HepG2 (cell line): ENCODE data around the gene UBE2S. TPM values are rescaled to one million over a fixed set of nuclear protein-coding genes. Genes with fewer than 3 reads are reported as not detected.

ENCODE experiments used
- ATF7 ChIP-seq, 2 experiments: fragments of 450-650 bp in 1 of 2; sonication (generic) in 1 of 2; formaldehyde crosslinking in 1 of 2; IDR thresholded peaks; 2 replicates each; pipeline versions ENCODE4 v1.4.0 to v1.6.1; 2016 to 2020; ENCODE audit warnings: antibody characterized with exemption in 1 of 2, mild to moderate bottlenecking in 1 of 2, missing genetic modification reagents in 1 of 2
- FOSL1 ChIP-seq: sonication (generic); formaldehyde crosslinking; IDR thresholded peaks from 2 replicates; pipeline ENCODE4 v1.9.0; 2021; ENCODE audit warnings: missing genetic modification reagents, borderline replicate concordance
- HNRNPL ChIP-seq: fragments of 200-400 bp; formaldehyde crosslinking; IDR thresholded peaks from 2 replicates; pipeline ENCODE4 v1.6.1; 2017; ENCODE audit warnings: mild to moderate bottlenecking, low read depth, low read length
- MAFF ChIP-seq: IDR thresholded peaks from 2 replicates; pipeline ENCODE4 v1.6.1; 2011; ENCODE audit warnings: low read depth, low read length, improper control_type of control experiment
- MED13 ChIP-seq: sonication (generic); formaldehyde crosslinking; IDR thresholded peaks from 2 replicates; pipeline ENCODE4 v1.5.0; 2020; ENCODE audit warnings: missing genetic modification reagents
- PTBP1 ChIP-seq: fragments of 200-400 bp; formaldehyde crosslinking; IDR thresholded peaks from 2 replicates; pipeline ENCODE4 v1.6.1; 2018; ENCODE audit warnings: low read length, low read depth; ENCODE audit not compliant: poor library complexity, severe bottlenecking
- SIN3B ChIP-seq: fragments of 150-350 bp; IDR thresholded peaks from 2 replicates; pipeline ENCODE4 v1.6.1; 2014; ENCODE audit warnings: low read length
- ZBTB1 ChIP-seq: sonication (generic); formaldehyde crosslinking; IDR thresholded peaks from 2 replicates; pipeline ENCODE4 v1.4.0; 2020; ENCODE audit warnings: missing genetic modification reagents, borderline replicate concordance
- ZFAT ChIP-seq: sonication (generic); formaldehyde crosslinking; conservative IDR thresholded peaks from 2 replicates; pipeline ENCODE4 v1.8.1; 2023; ENCODE audit warnings: missing genetic modification reagents, inconsistent platforms
- ZFP90 ChIP-seq: sonication (generic); formaldehyde crosslinking; IDR thresholded peaks from 2 replicates; pipeline ENCODE4 v1.8.0; 2022; ENCODE audit warnings: missing genetic modification reagents, mild to moderate bottlenecking, inconsistent platforms, borderline replicate concordance
- ZNF329 ChIP-seq: sonication (generic); formaldehyde crosslinking; IDR thresholded peaks from 2 replicates; pipeline ENCODE4 v1.9.0; 2021; ENCODE audit warnings: low read depth, mild to moderate bottlenecking, missing genetic modification reagents
- ZNF788 ChIP-seq: sonication (generic); formaldehyde crosslinking; IDR thresholded peaks from 2 replicates; pipeline ENCODE4 v1.5.0; 2020; ENCODE audit warnings: mild to moderate bottlenecking, missing genetic modification reagents, borderline replicate concordance
- polyA plus RNA-seq, 8 experiments: library from polyadenylated mRNA; depleted of rRNA in 3 of 8; stranded (reverse) in 7 of 8; unstranded in 1 of 8; fragments of >200 nt; fragmentation: Illumina TruSeq in 4 of 8; extraction: Trizol in 4 of 8; gene quantifications; 2 replicates each; pipeline versions ENCODE4 v1.2.1 to v1.2.3, GENCODE V29; 2011 to 2016; ENCODE audit warnings: low read depth in 4 of 8, missing spikeins in 1 of 8, mixed read lengths in 1 of 8; ENCODE audit not compliant: insufficient read depth in 1 of 8
- total RNA-seq, 5 experiments: library from RNA; depleted of rRNA; stranded (reverse); fragments of >200 nt; fragmentation: Illumina TruSeq; extraction: Trizol; gene quantifications; 2 replicates each; pipeline ENCODE4 v1.2.3, GENCODE V29; 2016; ENCODE audit warnings: low read depth in 1 of 5
- TF ChIP-seq, protein P1 (sequence below): sonication (generic); formaldehyde crosslinking; conservative IDR thresholded peaks from 2 replicates; pipeline ENCODE4 v1.4.0; 2020; ENCODE audit warnings: missing genetic modification reagents
- TF ChIP-seq, protein P2 (sequence below): sonication (generic); formaldehyde crosslinking; IDR thresholded peaks from 2 replicates; pipeline ENCODE4 v1.9.0; 2021; ENCODE audit warnings: missing genetic modification reagents, borderline replicate concordance
- TF ChIP-seq, protein P3 (sequence below): sonication (generic); formaldehyde crosslinking; IDR thresholded peaks from 2 replicates; pipeline ENCODE4 v1.4.0; 2020; ENCODE audit warnings: missing genetic modification reagents
- TF ChIP-seq, protein P4 (sequence below): sonication (generic); formaldehyde crosslinking; IDR thresholded peaks from 2 replicates; pipeline ENCODE4 v1.9.0; 2021; ENCODE audit warnings: missing genetic modification reagents, borderline replicate concordance

Gene UBE2S
- total and polyA plus RNA-seq, 2 of the 13 experiments (the other 11 are each of a cell fraction or from before 2014, with no cell fraction given), result 32.2 to 39.3 TPM

DNA sequence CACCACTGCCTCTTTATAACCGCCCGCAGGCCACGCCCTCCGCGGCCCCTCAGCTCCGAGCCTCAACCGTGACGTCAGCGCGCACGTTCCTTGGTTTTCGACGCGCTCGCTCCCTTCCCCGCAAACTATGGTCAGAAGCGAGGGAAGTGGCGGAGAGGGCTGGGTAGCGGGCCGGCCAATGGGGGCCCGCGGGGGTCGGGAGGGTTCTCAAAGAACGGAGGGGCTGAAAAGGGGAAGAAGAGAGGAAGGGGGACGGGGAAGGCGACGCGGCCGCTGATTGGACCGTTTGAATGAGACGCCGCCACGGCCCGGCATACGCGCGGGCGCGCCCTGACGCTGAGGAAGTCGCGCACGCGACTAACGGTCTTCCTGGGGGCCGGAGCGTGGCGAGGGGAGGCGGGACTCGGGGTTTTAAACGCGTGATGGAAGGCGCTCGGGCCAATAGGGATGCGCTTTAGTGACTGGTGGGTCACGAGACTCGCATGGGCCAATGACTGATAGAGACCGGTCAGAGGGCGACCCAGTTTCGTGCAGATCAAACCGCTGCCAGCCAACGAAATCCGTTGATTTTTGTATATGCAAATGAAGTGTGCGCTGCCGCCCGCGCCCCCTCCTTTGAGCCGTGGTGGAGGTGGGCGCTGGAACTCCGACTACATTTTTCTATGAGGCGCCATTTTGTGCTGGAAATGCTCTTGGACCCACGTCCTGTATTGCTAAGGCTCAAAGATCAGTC lies 378 bp upstream of the UBE2S start (continued):
- TF ChIP-seq PTBP1, result no peak
- TF ChIP-seq FOSL1 (CRISPR knock-in tag), result no peak
- no peak; the same call in 1 of the 2 replicates for TF ChIP-seq ZNF788 (CRISPR knock-in tag)
- no peak for TF ChIP-seq ZFAT (CRISPR knock-in tag)
- TF ChIP-seq HNRNPL, result no peak
- TF ChIP-seq, protein P1, sequence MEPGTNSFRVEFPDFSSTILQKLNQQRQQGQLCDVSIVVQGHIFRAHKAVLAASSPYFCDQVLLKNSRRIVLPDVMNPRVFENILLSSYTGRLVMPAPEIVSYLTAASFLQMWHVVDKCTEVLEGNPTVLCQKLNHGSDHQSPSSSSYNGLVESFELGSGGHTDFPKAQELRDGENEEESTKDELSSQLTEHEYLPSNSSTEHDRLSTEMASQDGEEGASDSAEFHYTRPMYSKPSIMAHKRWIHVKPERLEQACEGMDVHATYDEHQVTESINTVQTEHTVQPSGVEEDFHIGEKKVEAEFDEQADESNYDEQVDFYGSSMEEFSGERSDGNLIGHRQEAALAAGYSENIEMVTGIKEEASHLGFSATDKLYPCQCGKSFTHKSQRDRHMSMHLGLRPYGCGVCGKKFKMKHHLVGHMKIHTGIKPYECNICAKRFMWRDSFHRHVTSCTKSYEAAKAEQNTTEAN (CRISPR knock-in tag), result no peak; the same call in 1 of the 2 replicates
- TF ChIP-seq, protein P2, sequence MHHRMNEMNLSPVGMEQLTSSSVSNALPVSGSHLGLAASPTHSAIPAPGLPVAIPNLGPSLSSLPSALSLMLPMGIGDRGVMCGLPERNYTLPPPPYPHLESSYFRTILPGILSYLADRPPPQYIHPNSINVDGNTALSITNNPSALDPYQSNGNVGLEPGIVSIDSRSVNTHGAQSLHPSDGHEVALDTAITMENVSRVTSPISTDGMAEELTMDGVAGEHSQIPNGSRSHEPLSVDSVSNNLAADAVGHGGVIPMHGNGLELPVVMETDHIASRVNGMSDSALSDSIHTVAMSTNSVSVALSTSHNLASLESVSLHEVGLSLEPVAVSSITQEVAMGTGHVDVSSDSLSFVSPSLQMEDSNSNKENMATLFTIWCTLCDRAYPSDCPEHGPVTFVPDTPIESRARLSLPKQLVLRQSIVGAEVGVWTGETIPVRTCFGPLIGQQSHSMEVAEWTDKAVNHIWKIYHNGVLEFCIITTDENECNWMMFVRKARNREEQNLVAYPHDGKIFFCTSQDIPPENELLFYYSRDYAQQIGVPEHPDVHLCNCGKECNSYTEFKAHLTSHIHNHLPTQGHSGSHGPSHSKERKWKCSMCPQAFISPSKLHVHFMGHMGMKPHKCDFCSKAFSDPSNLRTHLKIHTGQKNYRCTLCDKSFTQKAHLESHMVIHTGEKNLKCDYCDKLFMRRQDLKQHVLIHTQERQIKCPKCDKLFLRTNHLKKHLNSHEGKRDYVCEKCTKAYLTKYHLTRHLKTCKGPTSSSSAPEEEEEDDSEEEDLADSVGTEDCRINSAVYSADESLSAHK (CRISPR knock-in tag), result no peak
- TF ChIP-seq ZFP90 (CRISPR knock-in tag), result peak; percentile 29; the same call in 1 of the 2 replicates
- TF ChIP-seq, protein P3, sequence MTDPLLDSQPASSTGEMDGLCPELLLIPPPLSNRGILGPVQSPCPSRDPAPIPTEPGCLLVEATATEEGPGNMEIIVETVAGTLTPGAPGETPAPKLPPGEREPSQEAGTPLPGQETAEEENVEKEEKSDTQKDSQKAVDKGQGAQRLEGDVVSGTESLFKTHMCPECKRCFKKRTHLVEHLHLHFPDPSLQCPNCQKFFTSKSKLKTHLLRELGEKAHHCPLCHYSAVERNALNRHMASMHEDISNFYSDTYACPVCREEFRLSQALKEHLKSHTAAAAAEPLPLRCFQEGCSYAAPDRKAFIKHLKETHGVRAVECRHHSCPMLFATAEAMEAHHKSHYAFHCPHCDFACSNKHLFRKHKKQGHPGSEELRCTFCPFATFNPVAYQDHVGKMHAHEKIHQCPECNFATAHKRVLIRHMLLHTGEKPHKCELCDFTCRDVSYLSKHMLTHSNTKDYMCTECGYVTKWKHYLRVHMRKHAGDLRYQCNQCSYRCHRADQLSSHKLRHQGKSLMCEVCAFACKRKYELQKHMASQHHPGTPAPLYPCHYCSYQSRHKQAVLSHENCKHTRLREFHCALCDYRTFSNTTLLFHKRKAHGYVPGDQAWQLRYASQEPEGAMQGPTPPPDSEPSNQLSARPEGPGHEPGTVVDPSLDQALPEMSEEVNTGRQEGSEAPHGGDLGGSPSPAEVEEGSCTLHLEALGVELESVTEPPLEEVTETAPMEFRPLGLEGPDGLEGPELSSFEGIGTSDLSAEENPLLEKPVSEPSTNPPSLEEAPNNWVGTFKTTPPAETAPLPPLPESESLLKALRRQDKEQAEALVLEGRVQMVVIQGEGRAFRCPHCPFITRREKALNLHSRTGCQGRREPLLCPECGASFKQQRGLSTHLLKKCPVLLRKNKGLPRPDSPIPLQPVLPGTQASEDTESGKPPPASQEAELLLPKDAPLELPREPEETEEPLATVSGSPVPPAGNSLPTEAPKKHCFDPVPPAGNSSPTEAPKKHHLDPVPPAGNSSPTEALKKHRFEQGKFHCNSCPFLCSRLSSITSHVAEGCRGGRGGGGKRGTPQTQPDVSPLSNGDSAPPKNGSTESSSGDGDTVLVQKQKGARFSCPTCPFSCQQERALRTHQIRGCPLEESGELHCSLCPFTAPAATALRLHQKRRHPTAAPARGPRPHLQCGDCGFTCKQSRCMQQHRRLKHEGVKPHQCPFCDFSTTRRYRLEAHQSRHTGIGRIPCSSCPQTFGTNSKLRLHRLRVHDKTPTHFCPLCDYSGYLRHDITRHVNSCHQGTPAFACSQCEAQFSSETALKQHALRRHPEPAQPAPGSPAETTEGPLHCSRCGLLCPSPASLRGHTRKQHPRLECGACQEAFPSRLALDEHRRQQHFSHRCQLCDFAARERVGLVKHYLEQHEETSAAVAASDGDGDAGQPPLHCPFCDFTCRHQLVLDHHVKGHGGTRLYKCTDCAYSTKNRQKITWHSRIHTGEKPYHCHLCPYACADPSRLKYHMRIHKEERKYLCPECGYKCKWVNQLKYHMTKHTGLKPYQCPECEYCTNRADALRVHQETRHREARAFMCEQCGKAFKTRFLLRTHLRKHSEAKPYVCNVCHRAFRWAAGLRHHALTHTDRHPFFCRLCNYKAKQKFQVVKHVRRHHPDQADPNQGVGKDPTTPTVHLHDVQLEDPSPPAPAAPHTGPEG (CRISPR knock-in tag), result no peak
- TF ChIP-seq ATF7 (IDR thresholded peaks at IDR 0.05), result peak; percentile 64
- peak; percentile 85 for TF ChIP-seq ATF7 (CRISPR knock-in tag; IDR thresholded peaks at IDR 0.05)
- TF ChIP-seq ZBTB1 (CRISPR knock-in tag), result no peak
- no peak for TF ChIP-seq MAFF
- 0 out of 2 replicates have a peak, but pooled peaks have one; percentile 52 for TF ChIP-seq ZNF329 (CRISPR knock-in tag)
- no peak for TF ChIP-seq SIN3B
- TF ChIP-seq, protein P4, sequence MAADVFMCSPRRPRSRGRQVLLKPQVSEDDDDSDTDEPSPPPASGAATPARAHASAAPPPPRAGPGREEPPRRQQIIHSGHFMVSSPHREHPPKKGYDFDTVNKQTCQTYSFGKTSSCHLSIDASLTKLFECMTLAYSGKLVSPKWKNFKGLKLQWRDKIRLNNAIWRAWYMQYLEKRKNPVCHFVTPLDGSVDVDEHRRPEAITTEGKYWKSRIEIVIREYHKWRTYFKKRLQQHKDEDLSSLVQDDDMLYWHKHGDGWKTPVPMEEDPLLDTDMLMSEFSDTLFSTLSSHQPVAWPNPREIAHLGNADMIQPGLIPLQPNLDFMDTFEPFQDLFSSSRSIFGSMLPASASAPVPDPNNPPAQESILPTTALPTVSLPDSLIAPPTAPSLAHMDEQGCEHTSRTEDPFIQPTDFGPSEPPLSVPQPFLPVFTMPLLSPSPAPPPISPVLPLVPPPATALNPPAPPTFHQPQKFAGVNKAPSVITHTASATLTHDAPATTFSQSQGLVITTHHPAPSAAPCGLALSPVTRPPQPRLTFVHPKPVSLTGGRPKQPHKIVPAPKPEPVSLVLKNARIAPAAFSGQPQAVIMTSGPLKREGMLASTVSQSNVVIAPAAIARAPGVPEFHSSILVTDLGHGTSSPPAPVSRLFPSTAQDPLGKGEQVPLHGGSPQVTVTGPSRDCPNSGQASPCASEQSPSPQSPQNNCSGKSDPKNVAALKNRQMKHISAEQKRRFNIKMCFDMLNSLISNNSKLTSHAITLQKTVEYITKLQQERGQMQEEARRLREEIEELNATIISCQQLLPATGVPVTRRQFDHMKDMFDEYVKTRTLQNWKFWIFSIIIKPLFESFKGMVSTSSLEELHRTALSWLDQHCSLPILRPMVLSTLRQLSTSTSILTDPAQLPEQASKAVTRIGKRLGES (CRISPR knock-in tag), result no peak
- TF ChIP-seq MED13 (CRISPR knock-in tag), result no peak
